HepG2 (cell line): ENCODE data around the gene BMP2. TPM values are rescaled to one million over a fixed set of nuclear protein-coding genes. Genes with fewer than 3 reads are reported as not detected.

ENCODE experiments used
- ATAC-seq: fragments of 200-7000 bp; cut with Tn5 transposase; 3 replicates; pipeline ENCODE4 v1.9.1; 2020; ENCODE audit warnings: mild to moderate bottlenecking, moderate library complexity
- BruUV-seq: library from RNA; stranded (reverse); fragments of 400-500 nt; replicated peaks from 2 replicates; lab custom pipeline; 2021; lab: Mats Ljungman, UMichigan
- CTCF ChIA-PET: fragments of 300-600 bp; formaldehyde crosslinking; extraction: SDS; loops from one replicate; lab custom pipeline; 2021; ENCODE audit warnings: low total read pairs, inconsistent platforms, low intra/inter-chr PET ratio; lab: Yijun Ruan, JAX
- POLR2A ChIA-PET: fragments of 350-600 bp; sonication (Branson Sonifier 250); formaldehyde crosslinking; loops from one replicate; lab custom pipeline; 2020; ENCODE audit warnings: antibody characterized with exemption, inconsistent platforms; lab: Yijun Ruan, JAX
- DNase-seq: peaks from one replicate; pipeline ENCODE4 v3.0.0-alpha.2; 2015; ENCODE audit warnings: low spot score
- FAIRE-seq: peaks from 3 replicates; lab custom pipeline; 2011; peaks lifted over from hg19 to GRCh38; lab: Jason Lieb, UNC
- H2AFZ ChIP-seq: one replicate; pipeline ENCODE4 v1.6.1; 2011; ENCODE audit warnings: low read length, inconsistent platforms
- H3K27ac ChIP-seq: fragments of 300-600 bp; 3 replicates; pipeline ENCODE4 v1.8.0; 2011; ENCODE audit warnings: mixed run types, mild to moderate bottlenecking, mixed read lengths, low read length, inconsistent platforms; ENCODE audit not compliant: insufficient read depth; ENCODE audit errors: extremely low read length
- H3K27me3 ChIP-seq, 2 experiments: fragments of 200-600 bp in 1 of 2; 2 replicates in 1 of 2; 3 replicates in 1 of 2; pipeline versions ENCODE4 v1.6.0 to v1.8.0; 2011; ENCODE audit warnings: low read length in 2 of 2, mild to moderate bottlenecking in 2 of 2, moderate library complexity in 2 of 2, inconsistent platforms in 1 of 2; ENCODE audit not compliant: insufficient read depth in 2 of 2, control insufficient read depth in 1 of 2
- H3K36me3 ChIP-seq, 2 experiments: fragments of 200-600 bp in 1 of 2; replicated peaks in 1 of 2; 2 replicates in 1 of 2; 3 replicates in 1 of 2; pipeline versions ENCODE4 v1.5.1 to v1.8.0; 2011; ENCODE audit warnings: low read length in 2 of 2, inconsistent platforms in 1 of 2; ENCODE audit not compliant: insufficient read depth in 2 of 2, control insufficient read depth in 1 of 2
- H3K4me1 ChIP-seq: 2 replicates; pipeline ENCODE4 v1.5.1; 2012; ENCODE audit warnings: low read length, inconsistent platforms; ENCODE audit not compliant: insufficient read depth
- H3K4me2 ChIP-seq: 2 replicates; pipeline ENCODE4 v1.6.0; 2011; ENCODE audit warnings: low read depth, low read length, inconsistent platforms
- H3K4me3 ChIP-seq, 3 experiments: fragments of 200-600 bp in 1 of 3; sonication (generic), shearing (Covaris generic) in 1 of 3; replicated peaks in 1 of 3; 2 replicates each; pipeline ENCODE4 v1.5.1; 2011 to 2016; ENCODE audit warnings: low read length in 3 of 3, inconsistent platforms in 2 of 3, low read depth in 2 of 3, mild to moderate bottlenecking in 2 of 3, control low read depth in 1 of 3, mixed read lengths in 1 of 3; ENCODE audit not compliant: insufficient read depth in 1 of 3
- H3K79me2 ChIP-seq: one replicate; pipeline ENCODE4 v1.6.1; 2011; ENCODE audit warnings: low read length, inconsistent platforms; ENCODE audit not compliant: insufficient read depth
- H3K9ac ChIP-seq: 2 replicates; pipeline ENCODE4 v1.6.0; 2011; ENCODE audit warnings: mild to moderate bottlenecking, low read depth, low read length, inconsistent platforms; ENCODE audit not compliant: insufficient read depth
- H3K9me3 ChIP-seq: 2 replicates; pipeline ENCODE4 v1.5.1; 2012; ENCODE audit warnings: mild to moderate bottlenecking, low read length
- H4K20me1 ChIP-seq: 2 replicates; pipeline ENCODE4 v1.6.0; 2011; ENCODE audit warnings: inconsistent platforms, mild to moderate bottlenecking, low read length, moderate library complexity; ENCODE audit not compliant: insufficient read depth
- AKAP8 ChIP-seq: sonication (generic); formaldehyde crosslinking; IDR thresholded peaks from 2 replicates; pipeline ENCODE4 v1.5.1; 2020; ENCODE audit warnings: mild to moderate bottlenecking, missing genetic modification reagents
- ATF7 ChIP-seq, 2 experiments: fragments of 450-650 bp in 1 of 2; sonication (generic) in 1 of 2; formaldehyde crosslinking in 1 of 2; IDR thresholded peaks; 2 replicates each; pipeline versions ENCODE4 v1.4.0 to v1.6.1; 2016 to 2020; ENCODE audit warnings: antibody characterized with exemption in 1 of 2, mild to moderate bottlenecking in 1 of 2, missing genetic modification reagents in 1 of 2
- CENPX ChIP-seq: sonication (generic); formaldehyde crosslinking; IDR thresholded peaks from 2 replicates; pipeline ENCODE4 v1.9.0; 2021; ENCODE audit warnings: mild to moderate bottlenecking, missing genetic modification reagents, moderate library complexity
- HIVEP1 ChIP-seq: sonication (generic); formaldehyde crosslinking; IDR thresholded peaks from 2 replicates; pipeline ENCODE4 v1.4.0; 2020; ENCODE audit warnings: mild to moderate bottlenecking, missing genetic modification reagents
- HNF4A ChIP-seq: sonication (generic); formaldehyde crosslinking; IDR thresholded peaks from 2 replicates; pipeline ENCODE4 v1.4.0; 2020; ENCODE audit warnings: missing genetic modification reagents
- PLRG1 ChIP-seq: fragments of 450-650 bp; conservative IDR thresholded peaks from 2 replicates; pipeline ENCODE4 v1.6.1; 2016
- SKI ChIP-seq: fragments of 450-650 bp; IDR thresholded peaks from one replicate; pipeline ENCODE4 v1.6.1; 2018; ENCODE audit warnings: mild to moderate bottlenecking; ENCODE audit not compliant: partially characterized antibody
- SMYD3 ChIP-seq: sonication (generic); formaldehyde crosslinking; IDR thresholded peaks from 2 replicates; pipeline ENCODE4 v1.8.1; 2023; ENCODE audit warnings: mild to moderate bottlenecking, missing genetic modification reagents
- TEAD2 ChIP-seq: sonication (generic); formaldehyde crosslinking; IDR thresholded peaks from 2 replicates; pipeline ENCODE4 v1.9.0; 2021; ENCODE audit warnings: missing genetic modification reagents
- ZMAT3 ChIP-seq: sonication (generic); formaldehyde crosslinking; conservative IDR thresholded peaks from 2 replicates; pipeline ENCODE4 v1.7.0; 2021; ENCODE audit warnings: missing genetic modification reagents
- ZMYM2 ChIP-seq: sonication (generic); formaldehyde crosslinking; IDR thresholded peaks from 2 replicates; pipeline ENCODE4 v1.8.0; 2022; ENCODE audit warnings: mild to moderate bottlenecking, missing genetic modification reagents
- ZNF510 ChIP-seq: sonication (generic); formaldehyde crosslinking; IDR thresholded peaks from 2 replicates; pipeline ENCODE4 v1.4.0; 2020; ENCODE audit warnings: low read depth, mild to moderate bottlenecking, missing genetic modification reagents
- ZNF619 ChIP-seq: sonication (generic); formaldehyde crosslinking; IDR thresholded peaks from 2 replicates; pipeline ENCODE4 v1.4.0; 2020; ENCODE audit warnings: mild to moderate bottlenecking, missing genetic modification reagents
- ZNF781 ChIP-seq: sonication (generic); formaldehyde crosslinking; IDR thresholded peaks from 2 replicates; pipeline ENCODE4 v1.5.1; 2020; ENCODE audit warnings: borderline replicate concordance, mild to moderate bottlenecking, missing genetic modification reagents; ENCODE audit errors: not compliant biosample characterization
- WGBS: methylation state at CpG from one replicate; pipeline ENCODE4 v1.1.6; 2017; ENCODE audit warnings: low lambda C conversion rate; 5-methylcytosine and 5-hydroxymethylcytosine counted together
- in situ Hi-C: cut with HindIII; loops from 2 replicates; pipeline ENCODE4 v1.10.0; 2017; ENCODE audit warnings: low pct_unique_long_range_greater_than_20kb; ENCODE audit not compliant: extremely low pct_ligation_motif_present
- intact Hi-C: fragments of 100-400 bp; cut with micrococcal nuclease; formaldehyde crosslinking; loops from one replicate; pipeline ENCODE4 v1.10.0; 2022; ENCODE audit not compliant: unreplicated experiment
- polyA plus RNA-seq, 8 experiments: library from polyadenylated mRNA; depleted of rRNA in 3 of 8; stranded (reverse) in 7 of 8; unstranded in 1 of 8; fragments of >200 nt; fragmentation: Illumina TruSeq in 4 of 8; extraction: Trizol in 4 of 8; gene quantifications; 2 replicates each; pipeline versions ENCODE4 v1.2.1 to v1.2.3, GENCODE V29; 2011 to 2016; ENCODE audit warnings: low read depth in 4 of 8, missing spikeins in 1 of 8, mixed read lengths in 1 of 8; ENCODE audit not compliant: insufficient read depth in 1 of 8
- total RNA-seq, 5 experiments: library from RNA; depleted of rRNA; stranded (reverse); fragments of >200 nt; fragmentation: Illumina TruSeq; extraction: Trizol; gene quantifications; 2 replicates each; pipeline ENCODE4 v1.2.3, GENCODE V29; 2016; ENCODE audit warnings: low read depth in 1 of 5
- TF ChIP-seq, protein P1 (sequence below): sonication (generic); formaldehyde crosslinking; IDR thresholded peaks from 2 replicates; pipeline ENCODE4 v1.9.0; 2021; ENCODE audit warnings: missing genetic modification reagents, mild to moderate bottlenecking, borderline replicate concordance
- TF ChIP-seq, protein P2 (sequence below): IDR thresholded peaks from 2 replicates; pipeline ENCODE4 v1.6.1; 2016; ENCODE audit warnings: missing compliant biosample characterization, missing genetic modification reagents, borderline replicate concordance

The BMP2 gene
- total and polyA plus RNA-seq, 2 of the 13 experiments (the other 11 are each of a cell fraction or from before 2014, with no cell fraction given): 0.02 to 0.03 TPM

DNA sequence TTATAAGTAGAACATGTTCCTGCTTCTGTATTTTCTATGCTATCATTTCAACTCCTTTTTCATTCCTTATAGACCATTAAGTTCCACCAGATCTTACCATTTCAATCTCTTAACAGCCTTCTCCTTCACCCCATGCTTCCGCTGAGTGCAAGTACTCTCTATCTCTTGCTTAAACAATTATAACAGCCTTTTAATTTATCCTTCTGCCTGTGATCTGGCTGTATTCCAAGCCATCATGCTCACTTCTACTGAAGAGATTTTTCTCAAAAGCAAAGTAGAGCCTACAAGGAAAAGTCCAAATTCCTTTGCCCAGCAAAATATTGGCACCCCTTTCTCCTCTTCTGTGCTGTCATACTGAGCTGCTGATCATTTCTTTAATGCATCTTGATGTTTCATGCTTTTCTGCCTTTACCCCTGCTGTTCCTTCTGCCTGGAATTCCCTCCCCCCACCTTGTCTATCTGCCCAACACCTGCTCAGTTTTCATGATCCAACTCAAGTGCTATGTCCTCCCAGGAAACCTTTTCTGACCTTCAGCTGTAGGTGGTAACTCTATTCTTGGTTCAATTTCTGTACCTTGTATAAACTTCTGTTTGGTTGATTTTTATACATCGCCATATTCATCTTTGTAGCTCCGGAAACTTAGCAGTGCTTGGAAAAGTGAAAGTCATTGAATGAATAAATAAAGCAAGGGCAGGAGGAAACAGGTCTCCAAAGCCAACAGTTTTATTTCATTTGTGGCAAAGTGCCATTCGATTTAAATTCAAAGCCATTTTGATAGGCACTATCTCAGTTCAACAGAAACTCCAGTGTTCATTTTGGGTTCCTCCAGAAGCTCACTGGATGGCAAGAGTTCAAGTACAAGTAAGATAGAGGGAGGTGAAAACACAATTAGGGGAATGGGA is 10.5 kb upstream of the BMP2 start:
- DNase-seq (no peak), ATAC-seq (no peak), FAIRE-seq (no peak)
- no peaks in the 10 kb centered on the region for H3K79me2 ChIP-seq
- WGBS: 57% methylated on average over 4 of the region's 4 CpGs
- TF ChIP-seq TEAD2: no peak
- no peak for TF ChIP-seq SKI
- TF ChIP-seq, protein P1, sequence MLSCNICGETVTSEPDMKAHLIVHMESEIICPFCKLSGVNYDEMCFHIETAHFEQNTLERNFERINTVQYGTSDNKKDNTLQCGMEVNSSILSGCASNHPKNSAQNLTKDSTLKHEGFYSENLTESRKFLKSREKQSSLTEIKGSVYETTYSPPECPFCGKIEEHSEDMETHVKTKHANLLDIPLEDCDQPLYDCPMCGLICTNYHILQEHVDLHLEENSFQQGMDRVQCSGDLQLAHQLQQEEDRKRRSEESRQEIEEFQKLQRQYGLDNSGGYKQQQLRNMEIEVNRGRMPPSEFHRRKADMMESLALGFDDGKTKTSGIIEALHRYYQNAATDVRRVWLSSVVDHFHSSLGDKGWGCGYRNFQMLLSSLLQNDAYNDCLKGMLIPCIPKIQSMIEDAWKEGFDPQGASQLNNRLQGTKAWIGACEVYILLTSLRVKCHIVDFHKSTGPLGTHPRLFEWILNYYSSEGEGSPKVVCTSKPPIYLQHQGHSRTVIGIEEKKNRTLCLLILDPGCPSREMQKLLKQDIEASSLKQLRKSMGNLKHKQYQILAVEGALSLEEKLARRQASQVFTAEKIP: no peak
- ChIA-PET POLR2A (no interaction called here), CTCF (no interaction called here)
- H3K9me3 ChIP-seq: no peaks in the 10 kb centered on the region
- no peaks in the 10 kb centered on the region for H3K36me3 ChIP-seq
- BruUV-seq: no TSS peak
- H3K27me3 ChIP-seq: no peaks in the 10 kb centered on the region
- H3K9ac ChIP-seq: no peak overlapping the region
- in situ Hi-C loops: no loop called here
- intact Hi-C loops: no loop called here
- H3K27ac ChIP-seq: no peak overlapping the region
- no peaks in the 10 kb centered on the region for H4K20me1 ChIP-seq
- no peak overlapping the region for H2AFZ ChIP-seq
- no peak overlapping the region for H3K4me3 ChIP-seq
- H3K4me1 ChIP-seq: no peaks in the 10 kb centered on the region
- H3K4me2 ChIP-seq: no peak overlapping the region

DNA sequence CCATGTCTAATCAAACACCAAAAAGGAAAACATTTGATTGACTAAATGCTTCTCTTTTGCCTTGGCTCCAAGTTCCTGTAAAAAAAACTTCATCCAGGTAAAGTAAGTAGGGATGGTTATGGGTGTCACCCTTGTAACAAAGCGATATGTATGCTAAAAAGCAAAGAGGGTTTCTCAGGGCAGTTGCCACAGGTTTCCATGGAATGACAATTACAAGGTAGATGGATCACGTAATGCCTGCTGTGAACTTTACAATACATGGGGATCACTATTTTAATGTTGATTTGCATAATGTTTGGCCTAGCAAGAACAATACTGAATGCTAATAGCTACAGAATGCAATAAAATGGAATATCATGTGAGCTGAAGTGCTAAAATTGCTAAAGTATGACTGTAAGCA is 2.9 kb upstream of the BMP2 start:
- intact Hi-C loops: loop anchor here (1.0 to 10.0 kb wide), 6 partner anchors 55 to 1170 kb away; no protein-coding TSS in a partner anchor
- no peaks in the 10 kb centered on the region for H3K36me3 ChIP-seq
- CTCF ChIA-PET: interaction anchor here (2.0 kb wide), 1 partner anchor 128 kb away, joined by 12 read pairs; no protein-coding TSS in a partner anchor
- no peaks in the 10 kb centered on the region for H3K79me2 ChIP-seq
- no peak overlapping the region for H2AFZ ChIP-seq
- no TSS peak for BruUV-seq
- POLR2A ChIA-PET: no interaction called here
- DNase-seq (no peak), FAIRE-seq (no peak), ATAC-seq (no peak)
- WGBS: 67% methylated on average over 2 of the region's 2 CpGs
- no peaks in the 10 kb centered on the region for H3K9me3 ChIP-seq
- in situ Hi-C loops: no loop called here
- H4K20me1 ChIP-seq: no peaks in the 10 kb centered on the region
- no peak overlapping the region for H3K4me2 ChIP-seq
- H3K27ac ChIP-seq: no peak overlapping the region
- no peak overlapping the region for H3K4me3 ChIP-seq
- H3K4me1 ChIP-seq: no peaks in the 10 kb centered on the region
- peaks cover 11 to 30% of the 10 kb centered on the region in 2 experiments; a peak in 4 of 5 replicates for H3K27me3 ChIP-seq
- no peak overlapping the region for H3K9ac ChIP-seq
- TF ChIP-seq CENPX (CRISPR knock-in tag) (no peak), ZMYM2 (CRISPR knock-in tag) (no peak), HNF4A (CRISPR knock-in tag) (no peak), ZNF510 (CRISPR knock-in tag) (no peak), ZNF781 (CRISPR knock-in tag) (no peak), ZMAT3 (CRISPR knock-in tag) (no peak), AKAP8 (CRISPR knock-in tag) (no peak), HIVEP1 (CRISPR knock-in tag) (no peak), ZNF619 (CRISPR knock-in tag) (no peak), SMYD3 (CRISPR knock-in tag) (no peak), PLRG1 (no peak), ATF7 (IDR thresholded peaks at IDR 0.05) (no peak), ATF7 (CRISPR knock-in tag; IDR thresholded peaks at IDR 0.05) (no peak)
- TF ChIP-seq, protein P2, sequence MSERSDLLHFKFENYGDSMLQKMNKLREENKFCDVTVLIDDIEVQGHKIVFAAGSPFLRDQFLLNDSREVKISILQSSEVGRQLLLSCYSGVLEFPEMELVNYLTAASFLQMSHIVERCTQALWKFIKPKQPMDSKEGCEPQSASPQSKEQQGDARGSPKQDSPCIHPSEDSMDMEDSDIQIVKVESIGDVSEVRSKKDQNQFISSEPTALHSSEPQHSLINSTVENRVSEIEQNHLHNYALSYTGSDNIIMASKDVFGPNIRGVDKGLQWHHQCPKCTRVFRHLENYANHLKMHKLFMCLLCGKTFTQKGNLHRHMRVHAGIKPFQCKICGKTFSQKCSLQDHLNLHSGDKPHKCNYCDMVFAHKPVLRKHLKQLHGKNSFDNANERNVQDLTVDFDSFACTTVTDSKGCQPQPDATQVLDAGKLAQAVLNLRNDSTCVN (CRISPR knock-in tag): no peak
